ENCODE results near the gene UPB1.

Gene UPB1

DNA sequence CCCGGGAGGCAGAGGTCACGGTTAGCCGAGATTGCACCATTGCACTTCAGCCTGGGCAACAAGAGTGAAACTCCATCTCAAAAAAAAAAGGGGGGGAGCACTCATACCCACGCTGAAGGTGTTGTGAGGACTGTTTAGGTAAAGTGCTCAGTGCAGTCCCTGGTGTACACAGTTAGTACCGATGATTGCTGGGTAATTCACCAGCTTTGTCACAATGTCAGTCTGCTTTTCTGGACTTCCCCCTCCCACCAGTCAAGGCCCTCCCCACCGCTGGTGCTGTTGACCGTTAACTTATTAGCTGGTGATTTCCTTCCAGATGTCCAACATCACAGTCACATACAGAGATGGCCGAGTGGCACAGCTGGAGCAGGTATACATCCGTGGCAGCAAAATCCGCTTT is 72.5 kb downstream of the UPB1 start:
- no peak for DNase-seq

GRCh38 chr22:24571266-24571665 is 76.1 kb downstream of the UPB1 start:
- no peak for DNase-seq

DNA sequence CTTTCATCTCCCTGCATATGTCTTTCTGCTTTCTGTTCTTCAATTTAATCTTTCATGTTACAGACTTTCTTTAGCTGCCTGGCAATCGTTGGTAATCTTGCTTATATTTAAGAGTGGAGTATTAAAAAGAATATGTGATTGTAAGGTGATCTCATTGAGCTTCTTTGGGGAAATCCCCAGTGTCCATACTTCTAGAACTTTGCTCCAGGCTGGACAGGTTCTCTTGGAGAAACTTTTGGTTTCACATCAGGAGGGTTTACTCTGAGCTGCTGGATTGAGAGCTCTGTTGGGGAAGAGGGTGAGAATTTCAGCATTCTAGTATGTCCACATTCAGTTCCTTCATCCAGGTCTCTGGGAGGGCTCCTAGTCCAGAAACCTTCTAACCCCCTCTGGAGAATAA is 81.6 kb downstream of the UPB1 start:
- no peak for DNase-seq

Data from CD4-positive, alpha-beta T cell treated with Interleukin-12 subunit alpha and Interleukin-12 subunit beta, for 1 hour (primary cell).